Liver (tissue), 9 donors: ENCODE data around the gene MTHFD2L. TPM values are rescaled to one million over a fixed set of nuclear protein-coding genes. Genes with fewer than 3 reads are reported as not detected.

Experiments
- DNase-seq: peaks from one replicate; pipeline ENCODE4 v3.0.0-alpha.2; 2017; ENCODE audit warnings: low spot score
- H3K27ac ChIP-seq, 2 donors: one replicate each; pipeline ENCODE4 v1.7.0; 2013; ENCODE audit warnings: inconsistent platforms in 2 of 2, low read length in 2 of 2, control low read depth in 1 of 2, low read depth in 1 of 2, mild to moderate bottlenecking in 1 of 2
- H3K27me3 ChIP-seq, 4 donors: one replicate each; pipeline versions ENCODE4 v1.6.1 to v1.7.0; 2013; ENCODE audit warnings: low read length in 3 of 4, inconsistent platforms in 1 of 4, mild to moderate bottlenecking in 1 of 4, moderate library complexity in 1 of 4; ENCODE audit not compliant: control insufficient read depth in 4 of 4, insufficient read depth in 4 of 4
- H3K36me3 ChIP-seq, 4 donors: one replicate each; pipeline versions ENCODE4 v1.6.1 to v1.7.0; 2013; ENCODE audit warnings: low read length in 3 of 4, mild to moderate bottlenecking in 3 of 4, low read depth in 1 of 4, moderate library complexity in 1 of 4; ENCODE audit not compliant: control insufficient read depth in 4 of 4, insufficient read depth in 3 of 4
- H3K4me1 ChIP-seq, 4 donors: one replicate each; pipeline versions ENCODE4 v1.6.1 to v1.7.0; 2013; ENCODE audit warnings: low read length in 3 of 4, mild to moderate bottlenecking in 3 of 4, moderate library complexity in 1 of 4; ENCODE audit not compliant: control insufficient read depth in 4 of 4, insufficient read depth in 4 of 4
- H3K4me3 ChIP-seq, 3 donors: one replicate each; pipeline versions ENCODE4 v1.6.1 to v1.7.0; 2013; ENCODE audit warnings: low read length in 3 of 3, control low read depth in 1 of 3, low read depth in 1 of 3, mild to moderate bottlenecking in 1 of 3
- H3K9ac ChIP-seq, 2 donors: one replicate each; pipeline ENCODE4 v1.7.0; 2013; ENCODE audit warnings: low read length in 2 of 2, mild to moderate bottlenecking in 2 of 2, moderate library complexity in 2 of 2, control low read depth in 1 of 2, low read depth in 1 of 2
- H3K9me3 ChIP-seq, 4 donors: one replicate each; pipeline versions ENCODE4 v1.6.1 to v1.7.0; 2013; ENCODE audit warnings: low read length in 3 of 4; ENCODE audit not compliant: control insufficient read depth in 4 of 4
- CTCF ChIP-seq: fragments of 150-350 bp; IDR thresholded peaks from 2 replicates; pipeline ENCODE4 v1.5.1; 2017; ENCODE audit warnings: improper control_type of control experiment, low read depth, low read length; ENCODE audit not compliant: missing input control
- FOXA1 ChIP-seq: IDR thresholded peaks from 2 replicates; pipeline ENCODE4 v1.6.1; 2016; ENCODE audit warnings: antibody characterized with exemption
- FOXA2 ChIP-seq: IDR thresholded peaks from 2 replicates; pipeline ENCODE4 v1.6.1; 2016; ENCODE audit warnings: antibody characterized with exemption
- GABPA ChIP-seq, 2 donors: IDR thresholded peaks in 1 of 2; conservative IDR thresholded peaks in 1 of 2; 2 replicates each; pipeline ENCODE4 v1.6.1; 2016; ENCODE audit warnings: antibody characterized with exemption in 2 of 2, mild to moderate bottlenecking in 1 of 2, moderate library complexity in 1 of 2
- HNF4A ChIP-seq, 2 donors: conservative IDR thresholded peaks; 2 replicates each; pipeline ENCODE4 v1.6.1; 2016; ENCODE audit warnings: antibody characterized with exemption in 2 of 2, mild to moderate bottlenecking in 2 of 2
- HNF4G ChIP-seq: IDR thresholded peaks from 2 replicates; pipeline ENCODE4 v1.6.1; 2016; ENCODE audit warnings: antibody characterized with exemption
- MAX ChIP-seq: IDR thresholded peaks from 2 replicates; pipeline ENCODE4 v1.6.1; 2016; ENCODE audit warnings: antibody characterized with exemption
- RAD21 ChIP-seq, 2 donors: IDR thresholded peaks; 2 replicates each; pipeline ENCODE4 v1.6.1; 2016; ENCODE audit warnings: antibody characterized with exemption in 2 of 2, mild to moderate bottlenecking in 2 of 2
- REST ChIP-seq: IDR thresholded peaks from 2 replicates; pipeline ENCODE4 v1.6.1; 2016; ENCODE audit warnings: antibody characterized with exemption, mild to moderate bottlenecking
- RXRA ChIP-seq, 2 donors: IDR thresholded peaks; 2 replicates each; pipeline ENCODE4 v1.6.1; 2017 to 2018; ENCODE audit warnings: antibody characterized with exemption in 2 of 2, mild to moderate bottlenecking in 1 of 2
- SP1 ChIP-seq: IDR thresholded peaks from 2 replicates; pipeline ENCODE4 v1.6.1; 2018; ENCODE audit warnings: antibody characterized with exemption, mild to moderate bottlenecking
- TAF1 ChIP-seq: conservative IDR thresholded peaks from 2 replicates; pipeline ENCODE4 v1.6.1; 2016; ENCODE audit warnings: antibody characterized with exemption, mild to moderate bottlenecking
- YY1 ChIP-seq: IDR thresholded peaks from 2 replicates; pipeline ENCODE4 v1.6.1; 2016; ENCODE audit warnings: antibody characterized with exemption, mild to moderate bottlenecking
- WGBS: extraction: QIAGEN DNeasy Blood & Tissue Kit; methylation state at CpG from one replicate; pipeline ENCODE4 v1.1.7; 2013; 5-methylcytosine and 5-hydroxymethylcytosine counted together
- polyA plus RNA-seq, 2 donors: library from polyadenylated mRNA; stranded (reverse) in 1 of 2; unstranded in 1 of 2; fragments of 200-250 nt in 1 of 2; fragments of >200 nt in 1 of 2; fragmentation: Nextera tagmentation in 1 of 2; extraction: Ambion mirVana in 1 of 2; gene quantifications; one replicate each; pipeline versions ENCODE4 v1.2.1 to v1.2.3, GENCODE V29; 2013 to 2015
- total RNA-seq, 2 donors: library from RNA; depleted of rRNA; stranded (reverse); fragments of >200 nt; gene quantifications; one replicate each; pipeline ENCODE4 v1.2.3, GENCODE V29; 2014
- TF ChIP-seq, protein P1 (sequence below): IDR thresholded peaks from 2 replicates; pipeline ENCODE4 v1.6.1; 2016; ENCODE audit warnings: antibody characterized with exemption
- TF ChIP-seq, protein P2 (sequence below): IDR thresholded peaks from 2 replicates; pipeline ENCODE4 v1.6.1; 2016; ENCODE audit warnings: antibody characterized with exemption
- donor health status: healthy.
- donor health status: healthy.
- donor health status: healthy.
- donor health status: healthy.
- donor health status: healthy.

MTHFD2L gene
- total and polyA plus RNA-seq, 4 donors, result 7.4 to 51.5 (median 31.1) TPM

- H3K27ac ChIP-seq, result no peak overlapping the region
- TF ChIP-seq, protein P1, sequence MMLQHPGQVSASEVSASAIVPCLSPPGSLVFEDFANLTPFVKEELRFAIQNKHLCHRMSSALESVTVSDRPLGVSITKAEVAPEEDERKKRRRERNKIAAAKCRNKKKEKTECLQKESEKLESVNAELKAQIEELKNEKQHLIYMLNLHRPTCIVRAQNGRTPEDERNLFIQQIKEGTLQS, result no peak
- TF ChIP-seq RAD21 (IDR thresholded peaks at IDR 0.05), result no peak
- no peak for TF ChIP-seq FOXA1
- TF ChIP-seq SP1, result no peak
- no peak for TF ChIP-seq REST
- TF ChIP-seq, protein P2, sequence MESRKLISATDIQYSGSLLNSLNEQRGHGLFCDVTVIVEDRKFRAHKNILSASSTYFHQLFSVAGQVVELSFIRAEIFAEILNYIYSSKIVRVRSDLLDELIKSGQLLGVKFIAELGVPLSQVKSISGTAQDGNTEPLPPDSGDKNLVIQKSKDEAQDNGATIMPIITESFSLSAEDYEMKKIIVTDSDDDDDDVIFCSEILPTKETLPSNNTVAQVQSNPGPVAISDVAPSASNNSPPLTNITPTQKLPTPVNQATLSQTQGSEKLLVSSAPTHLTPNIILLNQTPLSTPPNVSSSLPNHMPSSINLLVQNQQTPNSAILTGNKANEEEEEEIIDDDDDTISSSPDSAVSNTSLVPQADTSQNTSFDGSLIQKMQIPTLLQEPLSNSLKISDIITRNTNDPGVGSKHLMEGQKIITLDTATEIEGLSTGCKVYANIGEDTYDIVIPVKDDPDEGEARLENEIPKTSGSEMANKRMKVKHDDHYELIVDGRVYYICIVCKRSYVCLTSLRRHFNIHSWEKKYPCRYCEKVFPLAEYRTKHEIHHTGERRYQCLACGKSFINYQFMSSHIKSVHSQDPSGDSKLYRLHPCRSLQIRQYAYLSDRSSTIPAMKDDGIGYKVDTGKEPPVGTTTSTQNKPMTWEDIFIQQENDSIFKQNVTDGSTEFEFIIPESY, result no peak
- TF ChIP-seq CTCF, result no peak
- no peak for TF ChIP-seq GABPA (IDR thresholded peaks at IDR 0.05 in 1 of 2, conservative IDR thresholded peaks at IDR 0.05 in 1 of 2)
- no peak for TF ChIP-seq FOXA2
- TF ChIP-seq HNF4A (conservative IDR thresholded peaks at IDR 0.05), result no peak
- 66% methylated on average over 5 of the region's 5 CpGs for WGBS
- no peaks in the 10 kb centered on the region for H3K27me3 ChIP-seq
- H3K4me1 ChIP-seq, result no peaks in the 10 kb centered on the region
- peaks cover 0 to 4% (median 0%) of the 10 kb centered on the region in 4 donors for H3K9me3 ChIP-seq
- no peak overlapping the region for H3K4me3 ChIP-seq
- no peak overlapping the region for H3K9ac ChIP-seq
- DNase-seq, result no peak
- H3K36me3 ChIP-seq, result no peaks in the 10 kb centered on the region
These were observed 177.6 kb downstream of the MTHFD2L start for GRCh38 chr4:74335341-74336021.

DNA sequence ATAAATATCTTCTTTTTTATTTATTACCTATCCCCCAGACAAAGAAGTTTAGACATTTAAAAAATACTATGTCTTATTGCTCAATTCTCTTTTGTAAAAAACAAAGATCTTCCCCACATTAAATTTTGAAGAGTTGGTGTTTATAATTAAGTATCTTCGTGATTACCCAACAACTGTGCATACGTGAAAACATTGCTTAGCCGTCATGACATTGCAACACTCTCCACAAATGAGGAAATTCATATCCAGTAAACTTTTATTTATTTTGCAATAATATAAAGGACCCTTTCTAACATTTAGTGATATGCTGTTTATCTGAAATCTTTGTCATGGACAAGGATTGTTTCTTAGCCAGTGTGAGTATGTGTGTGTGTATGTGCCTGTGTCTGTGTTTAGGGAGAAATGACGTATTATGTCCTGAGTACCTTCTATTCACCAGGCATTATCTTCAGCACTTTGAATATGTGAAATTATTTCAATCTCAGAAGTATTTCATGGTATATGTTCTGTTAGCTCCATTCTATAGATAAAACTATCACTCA lies 180.9 kb downstream of the MTHFD2L start:
- H3K4me3 ChIP-seq, result no peak overlapping the region
- no peak for DNase-seq
- no peaks in the 10 kb centered on the region for H3K36me3 ChIP-seq
- H3K27me3 ChIP-seq, result no peaks in the 10 kb centered on the region
- no peak overlapping the region for H3K9ac ChIP-seq
- H3K4me1 ChIP-seq, result no peaks in the 10 kb centered on the region
- H3K9me3 ChIP-seq, result peaks cover 0 to 6% (median 3%) of the 10 kb centered on the region in 4 donors
- WGBS, result 73% methylated on average over 4 of the region's 4 CpGs
- H3K27ac ChIP-seq, result no peak overlapping the region
- no peak for TF ChIP-seq TAF1
- TF ChIP-seq REST, result no peak
- TF ChIP-seq, protein P2, result no peak
- TF ChIP-seq SP1, result no peak
- TF ChIP-seq, protein P1, result no peak
- TF ChIP-seq MAX, result no peak
- no peak for TF ChIP-seq GABPA (IDR thresholded peaks at IDR 0.05 in 1 of 2, conservative IDR thresholded peaks at IDR 0.05 in 1 of 2)
- TF ChIP-seq HNF4G, result no peak
- no peak for TF ChIP-seq YY1
- TF ChIP-seq RXRA (IDR thresholded peaks at IDR 0.05), result no peak
